Suprapubic skin (tissue), 4 donors: ENCODE data around the gene ZCCHC8.

Source experiments
- EP300 ChIP-seq: sonication (generic); formaldehyde crosslinking; IDR thresholded peaks from one replicate; pipeline ENCODE4 v1.6.1; 2017; ENCODE audit warnings: antibody characterized with exemption
- POLR2A ChIP-seq, 2 donors: fragments of 450-650 bp; IDR thresholded peaks; one replicate each; pipeline ENCODE4 v1.6.1; 2017; ENCODE audit warnings: antibody characterized with exemption in 2 of 2, mild to moderate bottlenecking in 2 of 2, moderate library complexity in 2 of 2
- POLR2AphosphoS5 ChIP-seq, 3 donors: sonication (generic); formaldehyde crosslinking; IDR thresholded peaks; one replicate each; pipeline ENCODE4 v1.6.1; 2017; ENCODE audit warnings: antibody characterized with exemption in 3 of 3
- TF ChIP-seq, protein P1 (sequence below), 2 donors: fragments of 200-600 bp in 1 of 2; fragments of 450-650 bp in 1 of 2; sonication (generic) in 1 of 2; IDR thresholded peaks; one replicate each; pipeline ENCODE4 v1.5.1; 2016 to 2019; ENCODE audit warnings: antibody characterized with exemption in 2 of 2, mild to moderate bottlenecking in 1 of 2, moderate library complexity in 1 of 2

DNA sequence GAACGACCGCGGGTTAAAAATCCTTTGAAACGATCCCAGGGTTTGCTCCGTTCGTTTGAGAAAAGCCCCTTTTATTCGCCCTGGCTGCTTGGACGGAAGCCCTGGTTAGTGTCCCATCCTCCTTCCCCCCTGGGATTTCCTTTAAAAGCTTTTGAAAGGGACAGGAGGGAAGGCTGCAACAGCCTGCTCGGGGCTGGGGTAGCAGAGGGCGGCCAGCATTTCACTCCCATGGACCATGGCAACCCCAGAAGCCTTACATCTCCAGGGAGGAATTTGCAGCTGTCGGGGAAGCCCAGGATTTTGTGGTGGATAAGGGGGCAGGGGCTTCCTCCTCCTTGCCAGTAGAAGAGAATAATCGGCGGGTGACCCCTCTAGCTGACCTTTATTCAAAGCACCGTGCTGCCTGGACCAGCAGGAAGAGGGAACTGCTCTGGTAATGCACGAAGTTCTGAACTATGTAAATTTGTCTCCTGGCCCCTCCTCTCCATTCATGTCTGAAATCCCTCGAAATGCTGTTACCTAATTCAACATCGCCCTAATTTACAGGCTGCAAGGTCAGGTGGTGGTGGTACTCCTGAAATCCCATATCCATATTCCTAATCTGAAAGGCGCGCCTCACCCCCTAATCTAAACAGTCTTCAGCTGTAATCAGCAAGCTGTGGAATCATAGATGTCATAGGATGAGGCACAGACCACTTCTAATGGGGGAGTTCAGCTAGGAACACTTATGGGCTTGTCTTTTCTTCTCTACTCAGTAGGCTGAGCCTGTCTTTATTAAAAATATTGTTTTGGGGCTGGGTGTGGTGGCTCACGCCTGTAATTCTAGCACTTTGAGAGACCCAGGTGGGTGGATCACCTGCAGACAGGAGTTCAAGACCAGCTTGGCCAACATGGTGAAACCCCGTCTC is 77.2 kb downstream of the ZCCHC8 start:
- TF ChIP-seq, protein P1, sequence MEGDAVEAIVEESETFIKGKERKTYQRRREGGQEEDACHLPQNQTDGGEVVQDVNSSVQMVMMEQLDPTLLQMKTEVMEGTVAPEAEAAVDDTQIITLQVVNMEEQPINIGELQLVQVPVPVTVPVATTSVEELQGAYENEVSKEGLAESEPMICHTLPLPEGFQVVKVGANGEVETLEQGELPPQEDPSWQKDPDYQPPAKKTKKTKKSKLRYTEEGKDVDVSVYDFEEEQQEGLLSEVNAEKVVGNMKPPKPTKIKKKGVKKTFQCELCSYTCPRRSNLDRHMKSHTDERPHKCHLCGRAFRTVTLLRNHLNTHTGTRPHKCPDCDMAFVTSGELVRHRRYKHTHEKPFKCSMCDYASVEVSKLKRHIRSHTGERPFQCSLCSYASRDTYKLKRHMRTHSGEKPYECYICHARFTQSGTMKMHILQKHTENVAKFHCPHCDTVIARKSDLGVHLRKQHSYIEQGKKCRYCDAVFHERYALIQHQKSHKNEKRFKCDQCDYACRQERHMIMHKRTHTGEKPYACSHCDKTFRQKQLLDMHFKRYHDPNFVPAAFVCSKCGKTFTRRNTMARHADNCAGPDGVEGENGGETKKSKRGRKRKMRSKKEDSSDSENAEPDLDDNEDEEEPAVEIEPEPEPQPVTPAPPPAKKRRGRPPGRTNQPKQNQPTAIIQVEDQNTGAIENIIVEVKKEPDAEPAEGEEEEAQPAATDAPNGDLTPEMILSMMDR (IDR thresholded peaks at IDR 0.05) = no peak
- TF ChIP-seq EP300 = no peak
- no peak for TF ChIP-seq POLR2A (IDR thresholded peaks at IDR 0.05)
- no peak for TF ChIP-seq POLR2AphosphoS5 (IDR thresholded peaks at IDR 0.05)
